A673 (cell line): Measurements from ENCODE around the gene MB21D2. TPM values are rescaled to one million over a fixed set of nuclear protein-coding genes. Genes with fewer than 3 reads are reported as not detected.
"Not testable (repeated sequence)": the region's sequence is repeated elsewhere in the genome, so short reads cannot be mapped to it uniquely, and the experiment has no call there.

ENCODE experiments used
- BruUV-seq: library from RNA; stranded (reverse); fragments of 400-500 nt; replicated peaks from 2 replicates; lab custom pipeline; 2021; lab: Mats Ljungman, UMichigan
- CTCF ChIA-PET: fragments of 300-600 bp; sonication (Branson Sonifier 250); formaldehyde crosslinking; loops from one replicate; lab custom pipeline; 2022; ENCODE audit warnings: antibody characterized with exemption; lab: Charles Lee
- POLR2A ChIA-PET: fragments of 300-600 bp; sonication (Branson Sonifier 250); formaldehyde crosslinking; loops from one replicate; lab custom pipeline; 2022; ENCODE audit warnings: antibody characterized with exemption; ENCODE audit not compliant: low non-redundant PET; lab: Charles Lee
- DNase-seq: peaks from one replicate; pipeline ENCODE4 v3.0.0-alpha.2; 2015; ENCODE audit warnings: low spot score
- H3K27ac ChIP-seq: fragments of 200-600 bp; sonication (generic); 2 replicates; pipeline ENCODE4 v1.5.1; 2016; ENCODE audit warnings: mixed run types, low read depth, mild to moderate bottlenecking, mixed read lengths, antibody characterized with exemption, low read length; ENCODE audit not compliant: poor library complexity, severe bottlenecking
- H3K27me3 ChIP-seq: fragments of 200-600 bp; sonication (generic); replicated peaks from 2 replicates; pipeline ENCODE4 v1.6.1; 2017; ENCODE audit warnings: mixed run types, low read depth, mild to moderate bottlenecking, mixed read lengths, antibody characterized with exemption, low read length; ENCODE audit not compliant: insufficient read depth, poor library complexity
- H3K36me3 ChIP-seq: fragments of 200-600 bp; sonication (generic); 2 replicates; pipeline ENCODE4 v1.6.1; 2016; ENCODE audit warnings: mixed run types, mild to moderate bottlenecking, mixed read lengths, antibody characterized with exemption, low read length; ENCODE audit not compliant: insufficient read depth, poor library complexity, severe bottlenecking
- H3K4me1 ChIP-seq: fragments of 200-600 bp; sonication (generic); 2 replicates; pipeline ENCODE4 v1.6.1; 2017; ENCODE audit warnings: mixed run types, mild to moderate bottlenecking, mixed read lengths, antibody characterized with exemption, low read length; ENCODE audit not compliant: insufficient read depth, poor library complexity, severe bottlenecking
- H3K4me3 ChIP-seq: fragments of 200-600 bp; sonication (generic); 2 replicates; pipeline ENCODE4 v1.5.1; 2016; ENCODE audit warnings: low read depth, mixed run types, mild to moderate bottlenecking, mixed read lengths, low read length; ENCODE audit not compliant: poor library complexity, severe bottlenecking
- H3K9me3 ChIP-seq: fragments of 200-600 bp; sonication (generic); 2 replicates; pipeline ENCODE4 v1.6.1; 2016; ENCODE audit warnings: mixed run types, low read depth, mild to moderate bottlenecking, mixed read lengths, antibody characterized with exemption, low read length; ENCODE audit not compliant: poor library complexity, severe bottlenecking
- CTCF ChIP-seq: fragments of 300-800, 200-600 bp; sonication (generic); conservative IDR thresholded peaks from 2 replicates; pipeline ENCODE4 v1.5.1; 2017; ENCODE audit warnings: low read depth, mild to moderate bottlenecking, antibody characterized with exemption, low read length, moderate library complexity, mixed read lengths
- EZH2 ChIP-seq: fragments of 200-600 bp; sonication (generic); IDR thresholded peaks from 2 replicates; pipeline ENCODE4 v1.6.1; 2017; ENCODE audit warnings: borderline replicate concordance, low read depth, mild to moderate bottlenecking, mixed read lengths, antibody characterized with exemption, low read length; ENCODE audit not compliant: poor library complexity, severe bottlenecking
- intact Hi-C: fragments of 100-400 bp; cut with micrococcal nuclease; formaldehyde crosslinking; loops from one replicate; pipeline ENCODE4 v1.10.0; 2022; ENCODE audit not compliant: unreplicated experiment
- total RNA-seq: library from RNA; stranded (reverse); gene quantifications from 2 replicates; pipeline ENCODE4 v1.2.3, GENCODE V29; 2021

MB21D2 gene
- total RNA-seq, 1 experiment from 2014 or later, result 8.1 TPM

- Histone ChIP-seq H3K27ac (no peak overlapping the region), H3K4me1 (no peaks in the 10 kb centered on the region), H3K27me3 (no peaks in the 10 kb centered on the region), H3K4me3 (no peak overlapping the region), H3K9me3 (no peaks in the 10 kb centered on the region), H3K36me3 (no peaks in the 10 kb centered on the region)
- BruUV-seq, result no TSS peak
- ChIA-PET CTCF (no interaction called here), POLR2A (interaction anchor here (0.7 kb wide), 1 partner anchor 299 kb away, joined by 3 read pairs; no protein-coding TSS in a partner anchor)
- TF ChIP-seq EZH2, result no peak
- TF ChIP-seq CTCF, result no peak
- intact Hi-C loops, result no loop called here
- DNase-seq, result no peak
These were observed 122.6 kb downstream of the MB21D2 start for GRCh38 chr3:192795021-192795420.

- POLR2A ChIA-PET, result no interaction called here
- Histone ChIP-seq H3K36me3 (no peaks in the 10 kb centered on the region), H3K27me3 (no peaks in the 10 kb centered on the region), H3K4me1 (no peaks in the 10 kb centered on the region), H3K27ac (no peak overlapping the region), H3K4me3 (no peak overlapping the region), H3K9me3 (no peaks in the 10 kb centered on the region)
- intact Hi-C loops, result no loop called here
- TF ChIP-seq EZH2 (no peak), CTCF (no peak)
- CTCF ChIA-PET, result no interaction called here
- no TSS peak for BruUV-seq
- no peak for DNase-seq
These were observed 123.4 kb downstream of the MB21D2 start for GRCh38 chr3:192794216-192794615.

- BruUV-seq, H3K27ac ChIP-seq, H3K4me3 ChIP-seq, H3K36me3 ChIP-seq, DNase-seq, POLR2A ChIA-PET, H3K27me3 ChIP-seq, H3K9me3 ChIP-seq, H3K4me1 ChIP-seq, intact Hi-C loops: not testable (repeated sequence)
- TF ChIP-seq CTCF, result 0 out of 2 replicates have a peak, but pooled peaks have one; percentile 20
- CTCF ChIA-PET, result interaction anchor here (0.6 kb wide), 1 partner anchor 325 kb away, joined by 3 read pairs; no protein-coding TSS in a partner anchor
These were observed 128.7 kb downstream of the MB21D2 start for GRCh38 chr3:192788816-192789515.
